NCI-H1092 treated with DMSO at 0.1 percent for 48 hours (cell line): Measurements from ENCODE around the gene SCML1.

Experiments
- DNase-seq: peaks from one replicate; lab custom pipeline; 2025; lab: John Stamatoyannopoulos, UW

SCML1 gene

GRCh38 chrX:17736856-17737709 is at the start of gene SCML1:
Gene SCML1 (plus strand): TSS chrX:17737493. CDS start chrX:17744187, 6,694 bp downstream.
- DNase-seq = peak; percentile 98

DNA sequence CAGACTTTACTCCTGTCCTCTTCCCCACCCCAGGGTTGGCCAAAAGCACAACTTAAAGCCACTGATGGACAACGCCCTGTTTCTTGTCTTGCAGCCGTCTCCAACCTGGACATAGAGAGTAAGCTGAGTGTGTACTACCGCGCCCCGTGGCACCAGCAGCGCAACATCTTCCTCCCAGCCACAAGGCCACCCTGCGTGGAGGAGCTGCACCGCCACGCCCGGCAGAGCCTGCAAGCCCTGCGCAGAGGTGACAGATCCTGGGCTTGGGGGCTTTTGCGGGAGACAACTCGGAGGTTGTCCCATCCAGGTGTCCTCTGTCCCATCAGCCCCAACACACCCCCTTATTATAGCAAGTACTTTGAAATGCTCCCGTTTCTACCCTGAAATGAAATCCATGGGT is 49.6 kb upstream of the SCML1 start:
- no peak for DNase-seq

GRCh38 chrX:17689971-17690409 is 47.3 kb upstream of the SCML1 start:
- peak; percentile 86 for DNase-seq

DNA sequence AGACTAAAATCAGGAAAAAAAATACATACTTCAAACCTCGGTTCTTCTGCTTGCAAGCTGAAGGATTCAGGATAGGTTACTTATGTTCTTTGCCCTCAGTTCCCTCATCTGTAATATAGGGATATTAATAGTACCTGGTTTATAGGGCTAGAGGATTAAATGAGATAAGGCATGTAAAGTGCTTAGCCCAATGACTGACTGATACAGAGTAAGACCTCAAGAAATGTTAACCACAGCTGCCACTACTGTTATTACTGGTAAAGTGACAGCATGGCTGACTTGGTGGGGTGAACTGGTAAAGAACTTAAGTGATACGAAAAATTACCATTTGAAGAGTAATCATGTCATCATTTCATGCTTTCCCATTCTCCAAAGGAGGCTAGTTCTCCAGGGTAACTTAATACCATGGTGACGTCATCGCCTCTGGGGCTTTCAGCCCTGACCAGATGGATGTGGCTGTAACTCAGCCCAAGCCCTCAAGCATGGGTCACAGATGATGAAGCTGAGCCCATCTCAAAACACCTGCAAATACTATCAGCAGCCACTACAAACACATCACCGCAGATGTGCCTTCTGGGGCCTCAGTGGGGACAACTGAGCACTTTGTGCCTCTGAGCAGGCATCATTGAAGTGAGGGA is 44.5 kb upstream of the SCML1 start:
- DNase-seq = peak; percentile 8

- DNase-seq = peak; percentile 3
These were observed 40.1 kb upstream of the SCML1 start for GRCh38 chrX:17697191-17697590.

DNA sequence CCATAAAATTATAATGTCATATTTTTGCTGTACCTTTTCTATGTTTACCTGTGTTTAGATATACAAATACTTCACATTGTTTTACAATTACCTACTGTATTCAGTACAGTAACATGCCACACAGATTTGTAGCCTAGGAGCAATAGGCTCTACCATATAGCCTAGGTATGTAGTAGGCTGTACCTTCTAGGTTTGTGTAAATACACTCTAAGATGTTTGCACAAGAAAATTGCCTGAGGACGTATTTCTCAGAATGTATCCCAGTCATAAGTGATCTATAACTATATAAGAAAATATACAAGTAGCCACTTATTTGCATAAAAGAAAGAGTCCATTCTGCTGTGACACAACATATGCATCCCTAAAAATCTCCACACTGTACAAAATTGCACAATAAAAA is 36.3 kb upstream of the SCML1 start:
- DNase-seq = no peak

DNA sequence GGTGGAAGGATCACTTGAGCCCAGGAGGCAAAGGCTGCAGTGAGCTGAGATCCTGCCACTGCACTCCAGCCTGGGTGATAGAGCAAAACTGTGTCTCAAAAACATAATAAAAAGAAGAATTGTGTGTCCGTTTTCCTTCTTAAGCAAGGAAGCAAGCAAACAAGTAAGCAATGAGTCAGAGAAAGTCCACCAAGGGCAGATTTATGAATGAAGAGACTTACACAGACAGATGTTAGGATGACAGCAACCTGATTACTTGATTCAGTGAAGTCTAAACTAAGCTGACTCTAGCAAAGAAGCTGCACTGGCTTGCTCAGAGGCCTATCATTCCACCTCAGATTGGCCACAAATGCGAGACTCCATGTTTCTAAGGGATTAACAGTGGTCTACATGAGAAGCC is 34.1 kb upstream of the SCML1 start:
- no peak for DNase-seq

DNA sequence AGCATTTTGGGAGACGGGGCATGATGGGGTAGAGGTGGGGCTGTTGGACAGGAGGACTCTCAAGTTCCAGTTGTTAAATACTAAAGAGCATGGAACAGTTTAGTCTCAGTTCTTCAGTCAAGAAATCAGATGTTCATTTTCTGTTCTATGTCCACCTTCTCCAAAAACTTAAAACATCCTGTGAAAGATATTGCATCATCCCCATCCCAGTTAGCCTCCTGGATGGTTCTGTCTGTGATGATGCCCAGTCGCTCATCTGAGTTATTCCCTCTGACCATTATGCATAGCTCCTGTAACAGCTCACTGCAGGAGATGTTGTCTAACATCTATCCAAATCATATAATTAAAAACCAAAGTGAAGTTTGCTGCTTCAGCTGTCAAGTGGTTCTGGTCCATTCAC is 32.1 kb upstream of the SCML1 start:
- no peak for DNase-seq

DNA sequence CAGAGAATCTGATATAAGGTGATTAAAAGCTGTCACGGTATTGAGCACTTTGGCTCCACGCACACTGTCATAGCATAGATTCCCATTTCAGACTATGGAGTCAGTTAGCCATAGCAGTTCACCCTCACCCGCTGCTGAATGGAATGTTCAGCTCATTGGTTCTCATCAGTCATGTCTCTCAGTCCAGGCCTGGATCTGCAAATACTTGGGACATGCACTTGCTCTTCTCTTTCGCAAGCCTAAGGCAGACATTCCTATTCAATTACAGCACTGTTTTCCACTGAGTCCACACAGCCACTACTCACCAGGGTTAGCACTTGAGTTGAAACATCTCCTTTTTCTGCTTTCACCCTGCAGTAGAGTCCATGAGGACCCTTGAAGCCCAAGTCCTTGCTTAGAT is 30.6 kb upstream of the SCML1 start:
- no peak for DNase-seq

- DNase-seq = no peak
These were observed 29.6 kb upstream of the SCML1 start for GRCh38 chrX:17707731-17708130.

DNA sequence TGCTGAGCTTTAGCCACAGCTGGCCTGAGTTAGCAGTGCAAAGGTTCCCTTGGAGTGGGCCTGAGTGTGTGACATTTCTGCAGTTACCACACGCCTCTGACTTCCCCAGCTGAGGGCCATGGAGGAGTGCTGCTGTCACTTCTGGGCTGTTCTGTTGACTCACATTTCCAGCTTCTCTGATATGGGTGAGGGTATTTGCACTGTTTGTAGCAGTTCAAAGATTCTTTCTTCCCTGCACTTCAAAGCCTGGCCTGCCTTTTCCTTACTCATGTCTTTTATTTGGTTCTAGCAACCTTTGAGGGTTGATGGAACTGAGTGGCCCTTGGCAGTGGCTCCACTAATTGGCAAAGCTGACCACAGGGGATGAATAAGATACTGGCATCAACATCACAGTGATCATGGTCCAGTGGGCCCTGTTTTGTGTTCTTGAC is 26.4 kb upstream of the SCML1 start:
- DNase-seq = no peak

GRCh38 chrX:17713288-17713687 is 24.0 kb upstream of the SCML1 start:
- DNase-seq = no peak

- no peak for DNase-seq
These were observed 18.6 kb upstream of the SCML1 start for GRCh38 chrX:17718649-17719165.

GRCh38 chrX:17719711-17720110 is 17.6 kb upstream of the SCML1 start:
- no peak for DNase-seq

DNA sequence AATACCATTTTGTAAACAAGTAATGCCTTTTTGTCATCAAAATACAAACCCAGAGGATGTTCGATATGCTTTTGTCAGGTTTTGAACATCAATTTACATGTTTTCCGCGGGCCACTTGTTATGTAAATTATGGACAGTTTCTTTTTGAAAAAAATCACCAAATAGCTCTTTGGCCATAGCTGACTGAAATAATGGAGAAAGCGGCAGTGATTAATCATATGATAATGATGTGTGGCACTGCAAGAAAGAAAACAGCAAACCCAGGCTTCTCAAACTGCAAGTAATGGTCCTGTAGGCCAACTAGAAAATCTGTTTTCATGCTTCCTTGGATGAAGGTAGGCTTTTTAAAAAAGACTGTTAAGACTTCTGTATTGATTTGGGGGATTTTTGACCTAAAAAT is 15.6 kb upstream of the SCML1 start:
- DNase-seq = no peak

GRCh38 chrX:17725181-17725580 is 12.1 kb upstream of the SCML1 start:
- no peak for DNase-seq

GRCh38 chrX:17732138-17732783 is 5.0 kb upstream of the SCML1 start:
- DNase-seq = no peak

- DNase-seq = no peak
These were observed 1.9 kb upstream of the SCML1 start for GRCh38 chrX:17735406-17735805.

DNA sequence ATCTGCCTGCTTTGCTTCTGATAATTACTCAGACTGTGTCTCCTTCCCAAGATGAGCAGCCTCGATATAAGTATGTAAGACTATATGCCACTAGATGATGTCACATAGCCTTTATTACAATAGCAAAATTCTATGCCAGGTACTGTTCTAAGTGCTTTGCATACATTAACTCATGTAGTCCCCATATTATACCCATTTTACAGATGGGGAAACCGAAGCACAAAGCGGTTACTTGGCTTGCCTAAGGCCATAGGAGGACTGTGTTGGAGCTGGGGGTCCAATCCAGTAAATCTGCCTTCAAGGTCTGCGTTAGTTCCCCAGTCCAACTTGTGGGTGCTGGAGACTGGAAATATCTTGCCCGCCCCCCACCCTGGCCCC is 826 bp upstream of the SCML1 start:
- no peak for DNase-seq

DNA sequence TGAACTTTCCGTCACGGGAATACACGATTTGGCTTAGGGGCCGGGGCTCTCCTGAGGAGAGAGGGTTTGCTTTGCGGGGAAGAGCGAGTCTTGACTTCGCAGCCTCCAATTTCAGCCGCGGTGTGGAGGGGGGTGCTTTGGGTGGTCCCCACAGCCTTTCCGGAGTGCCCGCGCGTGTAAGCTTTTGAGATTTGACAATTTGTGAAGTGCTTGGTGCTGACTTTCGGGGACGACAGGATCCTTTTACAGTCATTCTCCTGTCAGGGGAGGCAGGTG is 355 bp downstream of the SCML1 start:
- no peak for DNase-seq

DNA sequence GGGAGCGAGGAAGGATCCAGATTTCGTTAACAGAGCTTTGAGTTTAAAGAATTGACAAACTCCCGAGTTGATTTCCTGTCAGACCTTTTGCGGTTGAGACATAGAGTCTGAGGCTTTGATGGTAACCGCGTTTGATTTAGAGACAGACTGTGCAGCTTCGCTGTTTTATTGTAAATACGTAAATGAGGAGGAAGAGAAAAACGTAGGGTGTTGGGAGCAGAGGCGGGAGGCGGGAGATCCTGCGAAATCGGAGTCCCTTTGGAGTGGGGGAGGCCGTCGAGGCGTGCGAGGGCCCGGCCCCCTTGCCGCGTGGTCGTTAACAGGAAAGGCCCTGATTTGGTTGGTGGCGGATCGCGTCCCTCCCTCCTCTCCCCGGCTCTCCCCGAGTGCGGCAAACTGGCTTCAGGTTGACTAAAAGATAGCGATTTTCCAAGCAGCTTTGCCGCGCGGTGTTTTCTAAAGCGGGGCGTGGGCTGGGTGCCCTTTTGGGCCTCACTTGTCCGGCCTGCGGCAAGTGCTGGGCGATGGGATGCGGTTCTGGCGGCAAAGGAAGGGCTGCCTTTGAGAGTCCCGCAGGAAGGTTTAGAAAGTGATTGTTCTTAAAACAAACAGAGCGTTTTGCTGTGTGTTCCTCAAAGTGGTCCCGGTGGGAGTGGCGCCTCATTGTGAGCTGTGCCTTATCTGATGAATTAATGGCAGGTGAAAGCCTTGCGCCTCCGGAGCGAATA is 857 bp downstream of the SCML1 start:
- peak; percentile 54 for DNase-seq
